HG02943 (cell line): ENCODE data around the gene HOXA11.

ENCODE experiments used
- ATAC-seq: cut with Tn5 transposase; IDR thresholded peaks from one replicate; pipeline ENCODE4 v1.9.1; 2021; ENCODE audit warnings: mild to moderate bottlenecking, low read depth, moderate library complexity; ENCODE audit not compliant: unreplicated experiment

The HOXA11 gene

GRCh38 chr7:27160546-27161213, 24.4 kb downstream of the HOXA11 start:
- ATAC-seq, result no peak

GRCh38 chr7:27160145-27160545, 24.9 kb downstream of the HOXA11 start:
- ATAC-seq, result no peak

- no peak for ATAC-seq
These were observed 25.5 kb downstream of the HOXA11 start for GRCh38 chr7:27159266-27160144.

GRCh38 chr7:27158436-27159265, 26.4 kb downstream of the HOXA11 start:
- ATAC-seq, result no peak

- ATAC-seq, result no peak
These were observed 27.2 kb downstream of the HOXA11 start for GRCh38 chr7:27157702-27158431.

- no peak for ATAC-seq
These were observed 27.9 kb downstream of the HOXA11 start for GRCh38 chr7:27156916-27157701.

GRCh38 chr7:27156508-27156898, 28.5 kb downstream of the HOXA11 start, which contains the start of gene HOXA7:
TSS of gene HOXA7 (minus strand) at chr7:27156675. CDS start at chr7:27156545, 130 bp downstream.
- no peak for ATAC-seq

GRCh38 chr7:27155816-27156507, 29.1 kb downstream of the HOXA11 start:
- ATAC-seq, result no peak

GRCh38 chr7:27154901-27155815, 29.9 kb downstream of the HOXA11 start:
- no peak for ATAC-seq

GRCh38 chr7:27154369-27154768, 30.7 kb downstream of the HOXA11 start:
- ATAC-seq, result no peak

GRCh38 chr7:27153526-27153925, 31.5 kb downstream of the HOXA11 start:
- ATAC-seq, result no peak

- ATAC-seq, result no peak
These were observed 32.1 kb downstream of the HOXA11 start for GRCh38 chr7:27152816-27153442.

- no peak for ATAC-seq
These were observed 32.9 kb downstream of the HOXA11 start, which contains the start of gene HOXA3 for GRCh38 chr7:27151931-27152815. TSS of gene HOXA3 (minus strand) at chr7:27152583. CDS start at chr7:27110640, 41,943 bp downstream.

- no peak for ATAC-seq
These were observed 33.6 kb downstream of the HOXA11 start for GRCh38 chr7:27151341-27151930.

- peak; percentile 69 for ATAC-seq
These were observed 34.3 kb downstream of the HOXA11 start for GRCh38 chr7:27150568-27151340.
